KMS-11 (cell line): ENCODE data around the gene DLL1.
A peak's percentile ranks its signal among the peaks of the same experiment; 100 is the strongest.
"Not testable (repeated sequence)": the region's sequence is repeated elsewhere in the genome, so short reads cannot be mapped to it uniquely, and the experiment has no call there.

Source experiments
- H2AFZ ChIP-seq: fragments of 200-600 bp; sonication (generic); 2 replicates; pipeline ENCODE4 v1.6.1; 2016; ENCODE audit warnings: antibody characterized with exemption, mixed run types, low read depth
- H3K27ac ChIP-seq: fragments of 200-600 bp; sonication (generic); 2 replicates; pipeline ENCODE4 v1.6.1; 2016; ENCODE audit warnings: mild to moderate bottlenecking, mixed run types
- H3K27me3 ChIP-seq: fragments of 200-600 bp; sonication (generic); 2 replicates; pipeline ENCODE4 v1.6.1; 2017; ENCODE audit warnings: mild to moderate bottlenecking, low read depth, mixed run types, moderate library complexity; ENCODE audit not compliant: insufficient read depth
- H3K36me3 ChIP-seq: fragments of 200-600 bp; sonication (generic); 2 replicates; pipeline ENCODE4 v1.6.1; 2017; ENCODE audit warnings: mild to moderate bottlenecking, mixed run types; ENCODE audit not compliant: insufficient read depth
- H3K4me1 ChIP-seq: fragments of 200-600 bp; sonication (generic); 2 replicates; pipeline ENCODE4 v1.6.1; 2016; ENCODE audit warnings: mild to moderate bottlenecking, low read depth, mixed run types; ENCODE audit not compliant: poor library complexity, severe bottlenecking
- H3K4me2 ChIP-seq: fragments of 200-600 bp; sonication (generic); 2 replicates; pipeline ENCODE4 v1.7.0; 2016; ENCODE audit warnings: mild to moderate bottlenecking, mixed run types
- H3K4me3 ChIP-seq: fragments of 200-600 bp; sonication (generic); IDR thresholded peaks from 2 replicates; pipeline ENCODE4 v1.6.1; 2017; ENCODE audit warnings: low read depth, low read length, mixed read lengths; ENCODE audit not compliant: insufficient read depth
- H3K79me2 ChIP-seq: fragments of 200-600 bp; sonication (generic); 2 replicates; pipeline ENCODE4 v1.6.1; 2016; ENCODE audit warnings: low read depth, mixed run types; ENCODE audit not compliant: insufficient read depth
- H3K9ac ChIP-seq: fragments of 200-600 bp; sonication (generic); 2 replicates; pipeline ENCODE4 v1.6.1; 2016; ENCODE audit warnings: mild to moderate bottlenecking, mixed run types
- H4K20me1 ChIP-seq: fragments of 200-600 bp; sonication (generic); 2 replicates; pipeline ENCODE4 v1.6.1; 2016; ENCODE audit warnings: mild to moderate bottlenecking, mixed run types; ENCODE audit not compliant: insufficient read depth
- CTCF ChIP-seq: fragments of 200-600 bp; sonication (generic); conservative IDR thresholded peaks from 2 replicates; pipeline ENCODE4 v1.6.1; 2017; ENCODE audit warnings: low read depth, mild to moderate bottlenecking, antibody characterized with exemption, low read length, moderate library complexity, mixed read lengths

The DLL1 gene

GRCh38 chr6:170290296-170291128, at the start of gene DLL1:
TSS of gene DLL1 (minus strand) at chr6:170291078. CDS start at chr6:170290139, 939 bp downstream.
- H3K79me2 ChIP-seq = no peaks in the 10 kb centered on the region
- H3K4me2 ChIP-seq = 0 out of 2 replicates have a peak within 1 kb of the TSS, but pooled peaks have one; percentile 17
- no peak for TF ChIP-seq CTCF
- no peak within 1 kb of the TSS for H3K27ac ChIP-seq
- no peak within 1 kb of the TSS for H3K4me3 ChIP-seq
- H3K36me3 ChIP-seq = no peaks in the 10 kb centered on the region
- peaks cover 50% of the 10 kb centered on the region for H3K27me3 ChIP-seq
- no peak within 1 kb of the TSS for H3K9ac ChIP-seq
- H2AFZ ChIP-seq = no peak within 1 kb of the TSS
- H4K20me1 ChIP-seq = no peaks in the 10 kb centered on the region
- H3K4me1 ChIP-seq = peaks cover 4% of the 10 kb centered on the region

- not testable (repeated sequence) for H3K27me3 ChIP-seq, H3K4me1 ChIP-seq, H3K27ac ChIP-seq, H3K4me2 ChIP-seq, H3K36me3 ChIP-seq, H3K9ac ChIP-seq, H3K79me2 ChIP-seq, H4K20me1 ChIP-seq, H3K4me3 ChIP-seq, H2AFZ ChIP-seq
Measured at GRCh38 chr6:170335199-170335598, 44.3 kb upstream of the DLL1 start.

- H4K20me1 ChIP-seq = no peaks in the 10 kb centered on the region
- no peaks in the 10 kb centered on the region for H3K4me1 ChIP-seq
- no peak overlapping the region for H2AFZ ChIP-seq
- TF ChIP-seq CTCF = no peak
- H3K4me2 ChIP-seq = no peak overlapping the region
- no peak overlapping the region for H3K9ac ChIP-seq
- no peaks in the 10 kb centered on the region for H3K36me3 ChIP-seq
- H3K27ac ChIP-seq = no peak overlapping the region
- no peaks in the 10 kb centered on the region for H3K79me2 ChIP-seq
- no peak overlapping the region for H3K4me3 ChIP-seq
- H3K27me3 ChIP-seq = no peaks in the 10 kb centered on the region
Measured at GRCh38 chr6:170329321-170329720, 38.4 kb upstream of the DLL1 start.

- H3K79me2 ChIP-seq = peaks cover 7% of the 10 kb centered on the region; the same call in 1 of the 2 replicates
Measured at GRCh38 chr6:170317718-170318117, 26.8 kb upstream of the DLL1 start.

More at GRCh38 chr6:170317718-170318117, 26.8 kb upstream of the DLL1 start:
- Histone ChIP-seq H3K36me3 (no peaks in the 10 kb centered on the region), H3K4me3 (no peak overlapping the region), H4K20me1 (no peaks in the 10 kb centered on the region), H3K27ac (no peak overlapping the region), H2AFZ (no peak overlapping the region), H3K4me1 (no peaks in the 10 kb centered on the region), H3K27me3 (no peaks in the 10 kb centered on the region), H3K9ac (no peak overlapping the region), H3K4me2 (no peak overlapping the region)
- no peak for TF ChIP-seq CTCF
